Retinal pigment epithelial cell (primary cell): ENCODE measurements around the gene CLIC1.
A peak's percentile ranks its signal among the peaks of the same experiment; 100 is the strongest.

Experiments used
- DNase-seq: peaks from one replicate; pipeline ENCODE4 v3.0.0-alpha.2; 2010; ENCODE audit warnings: low read depth
- H3K4me3 ChIP-seq: 2 replicates; pipeline ENCODE4 v1.5.1; 2011; ENCODE audit warnings: mild to moderate bottlenecking, low read length, control low read depth, moderate library complexity
- TF ChIP-seq, protein P1 (sequence below): conservative IDR thresholded peaks from 2 replicates; pipeline ENCODE4 v1.5.1; 2011; ENCODE audit warnings: low read depth, low read length, control low read depth, inconsistent platforms

CLIC1 gene

GRCh38 chr6:31767096-31767645 lies 30.8 kb upstream of the CLIC1 start:
- H3K4me3 ChIP-seq, result no peak overlapping the region
- TF ChIP-seq, protein P1, sequence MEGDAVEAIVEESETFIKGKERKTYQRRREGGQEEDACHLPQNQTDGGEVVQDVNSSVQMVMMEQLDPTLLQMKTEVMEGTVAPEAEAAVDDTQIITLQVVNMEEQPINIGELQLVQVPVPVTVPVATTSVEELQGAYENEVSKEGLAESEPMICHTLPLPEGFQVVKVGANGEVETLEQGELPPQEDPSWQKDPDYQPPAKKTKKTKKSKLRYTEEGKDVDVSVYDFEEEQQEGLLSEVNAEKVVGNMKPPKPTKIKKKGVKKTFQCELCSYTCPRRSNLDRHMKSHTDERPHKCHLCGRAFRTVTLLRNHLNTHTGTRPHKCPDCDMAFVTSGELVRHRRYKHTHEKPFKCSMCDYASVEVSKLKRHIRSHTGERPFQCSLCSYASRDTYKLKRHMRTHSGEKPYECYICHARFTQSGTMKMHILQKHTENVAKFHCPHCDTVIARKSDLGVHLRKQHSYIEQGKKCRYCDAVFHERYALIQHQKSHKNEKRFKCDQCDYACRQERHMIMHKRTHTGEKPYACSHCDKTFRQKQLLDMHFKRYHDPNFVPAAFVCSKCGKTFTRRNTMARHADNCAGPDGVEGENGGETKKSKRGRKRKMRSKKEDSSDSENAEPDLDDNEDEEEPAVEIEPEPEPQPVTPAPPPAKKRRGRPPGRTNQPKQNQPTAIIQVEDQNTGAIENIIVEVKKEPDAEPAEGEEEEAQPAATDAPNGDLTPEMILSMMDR, result no peak
- DNase-seq, result no peak

- H3K4me3 ChIP-seq, result peak overlapping the region; percentile 37
- TF ChIP-seq, protein P1, result no peak
- no peak for DNase-seq
These were observed 29.8 kb upstream of the CLIC1 start for GRCh38 chr6:31765910-31766794.

DNA sequence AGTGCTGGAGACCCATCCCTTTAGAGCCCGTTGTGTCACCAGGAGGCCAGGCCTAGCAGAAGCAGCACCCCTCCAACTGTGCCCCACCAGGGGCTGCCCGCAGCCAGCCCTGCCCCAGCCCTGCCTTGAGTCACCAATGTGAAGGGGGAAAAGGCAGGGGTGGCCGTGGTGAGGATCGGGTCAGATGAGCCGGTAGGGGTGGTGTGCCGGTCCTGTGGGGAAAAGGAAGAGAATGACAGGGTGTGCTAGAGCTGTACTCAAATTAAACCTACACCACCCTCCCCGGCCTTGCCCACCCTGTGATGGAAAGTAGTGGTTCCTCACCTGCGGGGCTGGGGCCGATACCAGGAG lies 29.2 kb upstream of the CLIC1 start:
- TF ChIP-seq, protein P1, result no peak
- DNase-seq, result no peak
- H3K4me3 ChIP-seq, result no peak overlapping the region

DNA sequence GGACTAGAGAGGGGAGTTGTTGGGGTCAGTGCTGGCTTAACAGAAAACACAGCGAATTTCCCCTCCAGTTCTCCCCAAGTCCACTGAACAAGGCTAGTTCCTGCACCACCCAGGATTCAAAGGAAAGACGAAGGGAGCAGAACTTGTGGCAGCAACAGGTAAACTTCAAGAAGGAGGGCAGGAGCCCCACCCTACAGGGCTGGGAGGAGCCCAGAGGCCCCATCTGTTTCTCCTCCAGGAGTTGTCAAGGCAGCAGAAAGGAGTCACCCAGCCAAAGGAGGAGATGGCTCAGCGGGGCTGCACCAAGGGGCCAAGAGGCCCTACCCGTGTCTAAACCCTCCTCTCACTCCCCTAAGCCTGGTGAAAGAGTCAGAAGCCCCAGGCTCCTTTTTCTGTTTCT lies 27.9 kb upstream of the CLIC1 start:
- no peak overlapping the region for H3K4me3 ChIP-seq
- TF ChIP-seq, protein P1, result no peak
- DNase-seq, result no peak

DNA sequence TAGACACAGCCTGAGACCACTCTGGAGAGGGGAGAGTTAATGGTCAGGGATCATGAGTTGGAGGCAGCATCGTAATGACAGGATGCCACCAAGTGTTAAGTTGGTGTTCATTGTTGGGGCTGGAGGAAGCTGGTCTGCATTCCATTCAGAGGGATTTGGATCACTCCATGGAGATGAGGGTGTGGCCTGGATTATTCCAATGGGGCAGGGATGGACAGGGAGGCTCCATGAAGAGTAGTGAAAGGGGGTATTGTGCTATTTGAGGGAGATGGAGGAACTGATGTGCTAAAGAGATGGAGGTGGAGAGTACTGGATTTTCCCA lies 27.2 kb upstream of the CLIC1 start:
- DNase-seq, result peak; percentile 53
- TF ChIP-seq, protein P1, result no peak
- no peak overlapping the region for H3K4me3 ChIP-seq

DNA sequence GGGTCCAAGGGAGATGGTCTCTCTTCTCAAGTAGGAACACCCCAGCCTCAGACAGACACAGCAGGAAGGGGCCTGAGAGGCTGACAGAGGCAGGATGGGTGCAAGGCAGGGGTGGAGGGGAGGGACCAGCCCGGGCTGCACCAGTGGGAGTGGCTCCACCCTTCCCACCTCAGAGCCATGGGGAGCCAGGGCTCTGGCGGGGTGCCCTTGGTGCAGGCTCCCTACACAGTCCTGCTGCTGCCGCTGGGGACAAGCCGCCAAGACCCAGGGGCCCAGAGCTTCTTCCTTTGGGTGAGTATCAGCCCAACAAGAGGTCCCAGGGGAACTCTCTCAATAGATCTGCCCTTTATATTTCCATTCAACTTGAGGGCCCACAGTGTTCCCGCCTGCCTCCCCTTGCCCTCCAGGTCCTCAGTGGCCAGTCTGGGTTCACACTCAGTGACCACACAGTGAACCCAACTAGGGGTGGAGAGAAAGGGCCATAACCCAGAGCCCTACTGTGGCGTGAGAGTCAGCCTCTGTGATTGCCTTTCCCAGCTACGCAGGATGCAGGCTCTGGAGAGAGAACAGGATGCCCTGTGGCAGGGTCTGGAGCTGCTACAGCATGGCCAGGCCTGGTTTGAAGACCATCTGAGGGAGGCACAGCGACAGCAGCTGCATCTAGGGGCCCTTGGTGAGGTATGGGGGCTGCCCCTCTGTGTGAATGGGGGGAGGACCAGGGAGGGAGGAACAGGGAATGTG lies 26.7 kb upstream of the CLIC1 start:
- DNase-seq, result no peak
- TF ChIP-seq, protein P1, result no peak

More for the DNA sequence above, 26.7 kb upstream of the CLIC1 start:
- no peak overlapping the region for H3K4me3 ChIP-seq
